Tibial nerve (tissue), 4 donors: Measurements from ENCODE around the gene CXXC1.

ENCODE experiments used
- CTCF ChIP-seq, 5 experiments: fragments of 200-600 bp in 3 of 5; fragments of 450-650 bp in 2 of 5; sonication (generic) in 3 of 5; IDR thresholded peaks; one replicate each; pipeline ENCODE4 v1.5.1; 2016 to 2019; ENCODE audit warnings: antibody characterized with exemption in 5 of 5, mild to moderate bottlenecking in 3 of 5, moderate library complexity in 2 of 5
- EP300 ChIP-seq, 2 donors: sonication (generic); formaldehyde crosslinking; IDR thresholded peaks; one replicate each; pipeline ENCODE4 v1.6.1; 2017; ENCODE audit warnings: antibody characterized with exemption in 2 of 2, mild to moderate bottlenecking in 1 of 2
- POLR2A ChIP-seq, 2 donors: fragments of 450-650 bp; IDR thresholded peaks; one replicate each; pipeline ENCODE4 v1.6.1; 2017; ENCODE audit warnings: antibody characterized with exemption in 2 of 2, mild to moderate bottlenecking in 2 of 2, moderate library complexity in 2 of 2

DNA sequence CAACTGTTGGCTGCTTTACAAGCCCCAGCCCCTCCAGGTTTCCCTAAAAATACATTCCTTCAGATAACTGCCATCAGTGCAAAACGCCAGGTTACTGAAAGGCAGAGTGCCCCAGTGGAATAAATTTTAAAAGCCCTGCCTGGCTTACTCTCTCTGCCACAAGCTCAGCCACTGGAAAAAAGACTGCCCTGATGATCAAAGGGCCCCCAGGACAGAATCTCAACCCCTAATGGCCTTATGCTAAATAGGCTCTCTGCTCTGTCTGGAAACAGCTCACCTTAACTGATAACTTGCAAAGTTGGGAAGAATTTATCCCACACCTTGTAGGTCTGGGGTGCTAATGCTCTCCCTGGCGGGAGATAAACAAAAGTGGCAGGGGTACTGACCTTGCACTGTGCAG lies 55.1 kb downstream of the CXXC1 start:
- TF ChIP-seq POLR2A (IDR thresholded peaks at IDR 0.05) (no peak), CTCF (IDR thresholded peaks at IDR 0.05) (no peak), EP300 (IDR thresholded peaks at IDR 0.05) (no peak)
